GM12875 (cell line): ENCODE results near the gene HOXA10.

Source experiments
- H3K4me3 ChIP-seq: one replicate; pipeline ENCODE4 v1.5.1; 2011; ENCODE audit warnings: low read depth, low read length, control low read depth
- CTCF ChIP-seq: IDR thresholded peaks from 2 replicates; pipeline ENCODE4 v1.5.1; 2011; ENCODE audit warnings: low read depth, mild to moderate bottlenecking, control low read depth, inconsistent platforms, low read length, moderate library complexity, borderline replicate concordance; ENCODE audit not compliant: insufficient read depth

The HOXA10 gene

GRCh38 chr7:27157702-27158431 lies 16.3 kb downstream of the HOXA10 start:
- TF ChIP-seq CTCF = no peak
- no peak overlapping the region for H3K4me3 ChIP-seq

- H3K4me3 ChIP-seq = no peak overlapping the region
- no peak for TF ChIP-seq CTCF
Observed at GRCh38 chr7:27156916-27157701, 17.0 kb downstream of the HOXA10 start.

GRCh38 chr7:27156508-27156898 lies 17.6 kb downstream of the HOXA10 start, which contains the start of gene HOXA7:
TSS of gene HOXA7 (minus strand) at chr7:27156675. CDS start at chr7:27156545, 130 bp downstream.
- TF ChIP-seq CTCF = no peak
- H3K4me3 ChIP-seq = no peak within 1 kb of the TSS

GRCh38 chr7:27155816-27156507 lies 18.2 kb downstream of the HOXA10 start:
- H3K4me3 ChIP-seq = no peak overlapping the region
- no peak for TF ChIP-seq CTCF

GRCh38 chr7:27154901-27155815 lies 19.0 kb downstream of the HOXA10 start:
- H3K4me3 ChIP-seq = no peak overlapping the region
- no peak for TF ChIP-seq CTCF

GRCh38 chr7:27154369-27154768 lies 19.8 kb downstream of the HOXA10 start:
- no peak overlapping the region for H3K4me3 ChIP-seq
- TF ChIP-seq CTCF = no peak
